ENCODE measurements around the gene CNTN3.

DNA sequence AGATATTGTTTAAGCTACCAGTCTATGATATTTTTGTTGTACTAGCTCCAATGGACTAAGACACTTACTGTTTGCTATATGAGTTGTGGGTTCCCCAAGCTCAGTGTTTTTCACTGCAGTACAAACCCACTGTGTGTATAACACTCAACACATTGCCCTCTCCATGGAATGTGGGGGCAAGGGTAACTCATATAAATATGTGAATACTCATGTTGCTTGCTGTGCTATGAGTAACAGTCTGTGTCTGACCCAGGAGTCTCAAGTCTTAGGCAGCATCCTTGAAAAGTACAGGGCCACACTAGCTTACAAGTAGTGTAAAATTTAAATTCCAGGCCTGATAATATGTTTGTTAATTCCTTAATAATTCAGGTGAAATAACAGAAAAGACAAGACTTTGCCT lies 22.5 kb upstream of the CNTN3 start:
- TF ChIP-seq POLR2AphosphoS5 (IDR thresholded peaks at IDR 0.05) (no peak), POLR2A (IDR thresholded peaks at IDR 0.05) (no peak)
- TF ChIP-seq, protein P1, sequence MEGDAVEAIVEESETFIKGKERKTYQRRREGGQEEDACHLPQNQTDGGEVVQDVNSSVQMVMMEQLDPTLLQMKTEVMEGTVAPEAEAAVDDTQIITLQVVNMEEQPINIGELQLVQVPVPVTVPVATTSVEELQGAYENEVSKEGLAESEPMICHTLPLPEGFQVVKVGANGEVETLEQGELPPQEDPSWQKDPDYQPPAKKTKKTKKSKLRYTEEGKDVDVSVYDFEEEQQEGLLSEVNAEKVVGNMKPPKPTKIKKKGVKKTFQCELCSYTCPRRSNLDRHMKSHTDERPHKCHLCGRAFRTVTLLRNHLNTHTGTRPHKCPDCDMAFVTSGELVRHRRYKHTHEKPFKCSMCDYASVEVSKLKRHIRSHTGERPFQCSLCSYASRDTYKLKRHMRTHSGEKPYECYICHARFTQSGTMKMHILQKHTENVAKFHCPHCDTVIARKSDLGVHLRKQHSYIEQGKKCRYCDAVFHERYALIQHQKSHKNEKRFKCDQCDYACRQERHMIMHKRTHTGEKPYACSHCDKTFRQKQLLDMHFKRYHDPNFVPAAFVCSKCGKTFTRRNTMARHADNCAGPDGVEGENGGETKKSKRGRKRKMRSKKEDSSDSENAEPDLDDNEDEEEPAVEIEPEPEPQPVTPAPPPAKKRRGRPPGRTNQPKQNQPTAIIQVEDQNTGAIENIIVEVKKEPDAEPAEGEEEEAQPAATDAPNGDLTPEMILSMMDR (IDR thresholded peaks at IDR 0.05) = no peak
